Measurements from ENCODE around the gene VWA3A. TPM values are rescaled to one million over a fixed set of nuclear protein-coding genes. Genes with fewer than 3 reads are reported as not detected.

VWA3A gene
- total RNA-seq, 4 donors from 2014 or later, result 1.5 to 2.5 (median 1.8) TPM; not detected in 1

DNA sequence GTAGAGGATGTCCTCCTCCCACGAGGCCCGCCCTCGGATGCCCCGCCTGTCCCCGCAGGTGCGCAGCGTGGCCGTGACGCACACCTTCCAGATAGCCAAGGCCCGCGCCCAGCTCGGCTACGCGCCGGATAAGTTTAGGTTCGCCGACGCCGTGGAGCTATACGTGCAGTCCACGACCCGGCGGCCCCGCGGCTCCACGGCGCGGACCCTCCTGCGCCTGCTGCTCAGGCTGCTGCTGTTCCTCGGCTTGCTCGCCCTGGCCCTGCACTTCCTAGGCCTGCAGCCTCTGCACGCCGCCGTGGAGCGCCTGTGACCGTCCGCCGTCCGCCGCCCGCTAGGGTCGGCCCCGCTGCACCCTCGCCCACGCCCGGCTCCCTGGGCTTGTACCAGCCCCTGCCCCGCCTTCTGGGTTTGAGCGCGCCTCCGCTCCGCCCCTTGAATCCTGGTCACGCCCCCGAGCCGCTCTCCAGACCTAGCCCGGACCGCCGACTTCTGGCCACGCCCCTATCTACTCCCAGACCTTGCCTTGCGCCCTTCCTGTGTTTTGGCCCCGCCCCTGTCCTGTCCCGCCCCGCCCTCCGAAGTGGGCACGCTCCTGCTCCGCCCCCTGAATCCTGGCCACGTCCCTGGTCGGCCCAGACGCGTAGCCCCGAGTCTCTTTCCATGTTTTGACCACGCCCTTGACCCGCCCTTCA, 97.9 kb downstream of the VWA3A start:
- peak; percentile 79 to 80 for DNase-seq
- Histone ChIP-seq H3K9me3 (no peaks in the 10 kb centered on the region), H3K27me3 (no peaks in the 10 kb centered on the region), H3K4me3 (peak overlapping the region; percentile 69 to 74), H3K36me3 (no peaks in the 10 kb centered on the region), H3K4me1 (peaks cover 0 to 3% of the 10 kb centered on the region in 2 donors), H3K27ac (peak overlapping the region; percentile 96 to 97)
- intact Hi-C loops (cut with DNase I; ENCODE audit: low total_unique reads), result no loop called here
- TF ChIP-seq POLR2A (IDR thresholded peaks at IDR 0.05), result peak; percentile 82 to 89
- TF ChIP-seq, protein P1, sequence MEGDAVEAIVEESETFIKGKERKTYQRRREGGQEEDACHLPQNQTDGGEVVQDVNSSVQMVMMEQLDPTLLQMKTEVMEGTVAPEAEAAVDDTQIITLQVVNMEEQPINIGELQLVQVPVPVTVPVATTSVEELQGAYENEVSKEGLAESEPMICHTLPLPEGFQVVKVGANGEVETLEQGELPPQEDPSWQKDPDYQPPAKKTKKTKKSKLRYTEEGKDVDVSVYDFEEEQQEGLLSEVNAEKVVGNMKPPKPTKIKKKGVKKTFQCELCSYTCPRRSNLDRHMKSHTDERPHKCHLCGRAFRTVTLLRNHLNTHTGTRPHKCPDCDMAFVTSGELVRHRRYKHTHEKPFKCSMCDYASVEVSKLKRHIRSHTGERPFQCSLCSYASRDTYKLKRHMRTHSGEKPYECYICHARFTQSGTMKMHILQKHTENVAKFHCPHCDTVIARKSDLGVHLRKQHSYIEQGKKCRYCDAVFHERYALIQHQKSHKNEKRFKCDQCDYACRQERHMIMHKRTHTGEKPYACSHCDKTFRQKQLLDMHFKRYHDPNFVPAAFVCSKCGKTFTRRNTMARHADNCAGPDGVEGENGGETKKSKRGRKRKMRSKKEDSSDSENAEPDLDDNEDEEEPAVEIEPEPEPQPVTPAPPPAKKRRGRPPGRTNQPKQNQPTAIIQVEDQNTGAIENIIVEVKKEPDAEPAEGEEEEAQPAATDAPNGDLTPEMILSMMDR (IDR thresholded peaks at IDR 0.05), result peak in 1 of 4 experiments; percentile 46

DNA sequence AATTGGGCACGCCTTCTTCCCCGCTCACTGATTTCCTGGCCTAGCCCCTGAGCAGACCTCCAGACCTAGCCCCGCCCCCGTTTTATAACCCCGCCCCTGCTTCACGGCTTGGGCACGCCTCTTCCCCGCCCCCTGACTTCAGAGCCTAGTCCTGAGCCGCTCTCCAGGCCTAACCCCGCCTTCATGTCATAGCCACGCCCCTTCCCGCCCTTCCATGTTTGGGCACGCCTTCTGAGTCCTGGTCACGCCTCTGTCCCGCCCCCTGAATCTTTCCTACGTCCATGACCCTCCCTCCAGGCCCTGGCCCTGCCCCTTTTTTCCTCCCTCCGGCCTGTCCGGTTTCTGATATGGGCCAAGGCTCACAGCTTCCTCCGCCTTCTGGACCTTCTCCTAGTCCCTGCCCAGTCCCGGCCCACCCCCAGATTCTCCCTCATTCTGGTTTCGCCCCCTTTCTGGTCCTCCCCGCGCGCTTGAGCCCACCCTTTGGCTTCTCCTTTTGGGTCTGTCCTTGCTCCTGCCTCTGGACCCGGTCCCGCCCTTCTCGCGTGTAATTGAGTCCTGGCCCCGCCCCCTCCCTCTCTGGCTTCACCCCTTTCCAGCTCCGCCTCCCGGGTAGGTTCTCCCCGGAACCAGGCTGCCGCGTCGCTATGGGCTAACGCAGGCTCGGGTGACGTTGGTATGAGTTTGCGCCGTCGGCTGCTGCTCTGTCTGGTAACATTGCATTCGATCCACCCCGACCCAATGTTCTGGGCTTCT, 98.6 kb downstream of the VWA3A start:
- Histone ChIP-seq H3K27ac (peak overlapping the region; percentile 96 to 97), H3K27me3 (no peaks in the 10 kb centered on the region), H3K4me1 (peaks cover 0 to 3% of the 10 kb centered on the region in 2 donors), H3K4me3 (peak overlapping the region; percentile 37 to 51), H3K36me3 (no peaks in the 10 kb centered on the region), H3K9me3 (no peaks in the 10 kb centered on the region)
- intact Hi-C loops (cut with DNase I; ENCODE audit: low total_unique reads), result no loop called here
- peak; percentile 94 for TF ChIP-seq POLR2A (IDR thresholded peaks at IDR 0.05)
- TF ChIP-seq, protein P1 (IDR thresholded peaks at IDR 0.05), result no peak
- peak; percentile 100 for DNase-seq

DNA sequence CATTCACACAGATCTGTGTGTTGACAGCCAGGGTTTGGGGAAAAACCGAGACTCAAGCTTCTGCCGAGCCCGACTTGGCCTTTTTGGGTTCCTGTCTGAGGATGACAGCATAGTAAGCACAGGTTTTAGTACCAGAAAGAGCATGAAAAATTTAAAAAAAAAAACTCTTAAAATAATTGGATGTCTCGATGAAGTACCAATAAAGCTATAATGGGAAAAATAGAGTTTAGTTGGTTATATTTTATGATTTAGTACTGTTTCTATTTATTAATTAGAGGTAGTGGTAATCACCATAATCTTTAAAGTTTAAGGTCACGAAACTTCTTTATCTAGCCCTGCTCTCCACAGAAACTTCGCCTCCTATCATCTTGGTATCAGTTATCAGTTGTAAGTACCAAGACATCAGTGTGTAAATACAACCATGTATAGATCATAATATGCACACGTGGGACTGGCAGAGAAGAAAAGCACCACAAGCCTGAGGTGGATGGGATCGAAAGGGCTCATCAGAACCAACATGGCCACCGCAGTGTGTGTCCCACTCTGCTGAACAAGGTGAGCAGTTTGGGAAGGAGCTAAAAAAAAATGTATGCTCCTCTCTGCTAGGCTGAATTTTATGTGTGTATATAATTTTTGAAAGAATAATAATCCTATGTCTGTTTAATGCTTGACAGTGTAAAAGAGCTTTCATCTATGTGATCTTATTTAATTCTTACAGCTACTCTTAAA, 99.4 kb downstream of the VWA3A start:
- H3K4me3 ChIP-seq, result peak overlapping the region; percentile 37 to 51
- H3K27me3 ChIP-seq, result no peaks in the 10 kb centered on the region
- H3K27ac ChIP-seq, result peak overlapping the region; percentile 96 to 97
- H3K36me3 ChIP-seq, result no peaks in the 10 kb centered on the region
- H3K9me3 ChIP-seq, result no peaks in the 10 kb centered on the region
- no peak for DNase-seq
- peaks cover 0 to 3% of the 10 kb centered on the region in 2 donors for H3K4me1 ChIP-seq
- intact Hi-C loops (cut with DNase I; ENCODE audit: low total_unique reads), result no loop called here
- TF ChIP-seq POLR2A (IDR thresholded peaks at IDR 0.05), result no peak
- TF ChIP-seq, protein P1 (IDR thresholded peaks at IDR 0.05), result peak in 1 of 4 experiments; percentile 8

DNA sequence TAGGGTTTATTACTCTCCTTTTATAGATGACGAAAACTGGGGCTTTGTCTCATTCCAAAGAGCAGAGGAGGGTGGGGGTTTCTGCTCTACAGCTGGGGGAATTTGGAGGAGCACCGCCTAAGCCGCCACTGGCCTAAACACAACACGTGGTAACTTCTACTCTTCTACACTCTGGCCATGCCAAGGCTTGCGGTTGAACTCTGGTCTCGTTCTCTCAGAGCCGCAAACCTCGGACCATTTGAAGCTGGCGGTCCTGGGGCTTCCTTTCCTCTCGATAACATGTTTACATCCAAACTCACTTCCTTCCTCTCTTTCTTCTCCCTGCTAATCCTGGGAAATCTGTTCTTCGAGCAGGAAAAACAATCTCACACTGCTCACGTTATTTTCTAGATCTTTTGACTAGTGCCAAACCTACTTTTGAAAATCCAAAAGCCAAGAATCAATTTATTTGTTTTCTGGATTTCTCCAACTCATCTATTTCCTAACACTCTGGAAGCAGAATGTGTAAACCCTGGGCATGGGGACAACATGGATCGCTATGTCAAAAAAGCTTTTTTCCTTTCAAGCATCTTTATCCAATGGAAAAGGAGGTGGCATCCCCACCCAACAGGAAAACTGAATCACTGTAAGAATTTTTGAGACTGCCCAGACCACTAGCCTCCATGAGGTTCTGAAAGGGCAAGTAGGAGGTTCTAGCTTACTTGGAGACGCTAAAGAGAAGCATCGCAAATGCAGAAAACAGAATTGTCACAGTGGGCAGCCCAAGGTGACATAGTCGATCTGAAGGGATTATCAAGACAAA, 100.1 kb downstream of the VWA3A start:
- TF ChIP-seq, protein P1 (IDR thresholded peaks at IDR 0.05), result no peak
- peak; percentile 17 to 32 for TF ChIP-seq POLR2A (IDR thresholded peaks at IDR 0.05)
- Histone ChIP-seq H3K27ac (peak overlapping the region; percentile 96 to 97), H3K9me3 (no peaks in the 10 kb centered on the region), H3K4me1 (peaks cover 0 to 3% of the 10 kb centered on the region in 2 donors), H3K36me3 (no peaks in the 10 kb centered on the region), H3K27me3 (no peaks in the 10 kb centered on the region), H3K4me3 (peak overlapping the region; percentile 37 to 51)
- intact Hi-C loops (cut with DNase I; ENCODE audit: low total_unique reads), result no loop called here
- peak; percentile 81 to 89 for DNase-seq

Measured in uterus (tissue), 4 donors.